Ovary (tissue), 3 donors: ENCODE measurements around the gene SEMA5A.

Experiments used
- CTCF ChIP-seq, 3 donors: fragments of 450-650 bp in 2 of 3; fragments of 200-600 bp in 1 of 3; IDR thresholded peaks; one replicate each; pipeline versions ENCODE4 v1.5.1 to v1.8.0; 2016 to 2022; ENCODE audit warnings: antibody characterized with exemption in 3 of 3, mild to moderate bottlenecking in 1 of 3
- POLR2A ChIP-seq: fragments of 450-650 bp; IDR thresholded peaks from one replicate; pipeline ENCODE4 v1.6.1; 2017; ENCODE audit warnings: antibody characterized with exemption, mild to moderate bottlenecking, moderate library complexity
- donor health status: DM: no; HTN: no; CAD: no.

GRCh38 chr5:9390113-9390512 lies 155.8 kb downstream of the SEMA5A start:
- TF ChIP-seq POLR2A (no peak), CTCF (IDR thresholded peaks at IDR 0.05) (no peak)
